ENCODE measurements around the gene AKT1.
A peak's percentile ranks its signal among the peaks of the same experiment; 100 is the strongest.

The AKT1 gene

DNA sequence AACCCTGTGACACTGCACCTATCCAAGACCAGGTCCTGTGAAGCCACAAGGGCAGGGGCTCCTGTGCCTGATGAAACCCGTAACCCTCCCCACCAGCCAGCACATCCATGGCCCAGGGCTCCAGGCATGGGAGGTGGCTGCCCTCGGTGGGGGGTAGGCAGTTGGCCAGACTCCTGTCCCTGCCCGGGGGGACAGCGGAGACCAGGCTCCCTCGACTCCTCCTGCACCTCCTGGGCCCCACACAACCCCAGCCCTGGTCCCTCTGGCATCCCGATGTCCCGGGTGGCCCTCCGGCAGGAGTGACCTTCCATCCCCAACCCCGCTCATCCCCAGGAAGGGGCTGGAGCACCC lies 11.4 kb downstream of the AKT1 start:
- DNase-seq (ENCODE audit: low spot score in 2 of 2) (no peak), ATAC-seq (replicated peaks; ENCODE audit: extremely low read depth, poor library complexity, severe bottlenecking) (no peak)

DNA sequence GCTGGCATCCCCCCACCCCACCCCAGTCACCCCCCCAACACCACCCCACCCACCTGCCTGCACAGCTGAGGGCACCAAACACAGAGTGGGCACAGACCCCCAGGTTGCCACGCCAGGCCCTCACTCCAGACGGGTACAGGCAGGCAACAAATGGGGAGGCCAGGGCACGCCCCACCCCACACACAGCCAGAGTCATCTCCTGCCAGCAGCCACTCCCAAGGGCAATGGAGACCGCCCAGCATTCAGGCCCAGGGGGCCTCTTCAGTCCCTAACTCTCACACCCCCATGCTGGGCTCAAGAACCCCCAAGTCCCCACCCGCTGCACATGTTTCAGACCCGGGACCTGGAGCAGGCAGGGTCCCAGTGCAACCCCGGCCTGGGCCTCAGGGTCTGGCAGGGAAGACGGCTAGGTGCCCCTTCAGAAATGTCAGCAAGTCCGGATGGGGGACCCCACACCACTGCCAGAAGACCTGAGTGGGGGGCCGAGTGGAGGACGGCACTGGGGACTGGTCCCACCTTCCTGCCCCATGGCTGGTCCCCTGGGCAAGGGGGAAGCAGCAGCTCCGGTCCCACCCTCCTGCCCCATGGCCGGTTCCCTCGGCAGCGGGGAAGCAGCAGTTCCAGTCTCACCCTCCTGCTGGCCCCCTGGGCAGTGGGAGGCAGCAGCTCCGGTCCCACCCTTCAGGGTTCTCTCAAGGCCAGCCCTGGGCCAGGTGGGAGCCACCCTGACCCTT lies 11.9 kb downstream of the AKT1 start:
- Mint-ChIP-seq H3K27ac (ENCODE audit: low read depth) (peak overlapping the region; percentile 44), H3K36me3 (ENCODE audit: insufficient read depth) (peaks cover 11% of the 10 kb centered on the region), H3K9me3 (no peaks in the 10 kb centered on the region), H3K4me3 (no peak overlapping the region), H3K4me1 (no peaks in the 10 kb centered on the region), H3K27me3 (no peaks in the 10 kb centered on the region)
- no peak for DNase-seq (ENCODE audit: low spot score in 2 of 2)
- ATAC-seq (replicated peaks; ENCODE audit: extremely low read depth, poor library complexity, severe bottlenecking) = no peak

More for the DNA sequence above, 11.4 kb downstream of the AKT1 start:
- Mint-ChIP-seq H3K27me3 (no peaks in the 10 kb centered on the region), H3K9me3 (no peaks in the 10 kb centered on the region), H3K27ac (ENCODE audit: low read depth) (no peak overlapping the region), H3K4me3 (no peak overlapping the region), H3K36me3 (ENCODE audit: insufficient read depth) (peaks cover 11% of the 10 kb centered on the region), H3K4me1 (no peaks in the 10 kb centered on the region)

DNA sequence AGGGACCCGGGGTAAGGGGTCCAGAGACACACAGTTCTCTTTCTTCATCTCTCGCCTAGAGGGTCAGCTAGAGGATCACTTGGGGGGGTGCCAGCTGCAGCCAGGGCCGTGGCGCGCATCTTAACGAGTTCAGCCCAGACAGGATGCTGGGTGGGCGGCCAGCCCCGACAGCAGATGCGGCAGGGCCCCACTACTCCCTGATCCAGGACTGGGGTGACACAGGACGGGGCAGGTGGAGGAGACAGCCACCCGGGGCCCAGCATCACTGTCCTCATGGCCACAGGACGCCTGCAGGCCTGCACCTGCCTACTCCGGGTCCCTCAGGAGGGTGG lies 12.8 kb downstream of the AKT1 start:
- Mint-ChIP-seq H3K4me1 (no peaks in the 10 kb centered on the region), H3K27me3 (no peaks in the 10 kb centered on the region), H3K36me3 (ENCODE audit: insufficient read depth) (peaks cover 11% of the 10 kb centered on the region), H3K9me3 (no peaks in the 10 kb centered on the region), H3K4me3 (no peak overlapping the region), H3K27ac (ENCODE audit: low read depth) (peak overlapping the region; percentile 44)
- ATAC-seq (replicated peaks; ENCODE audit: extremely low read depth, poor library complexity, severe bottlenecking) = no peak
- no peak for DNase-seq (ENCODE audit: low spot score in 2 of 2)

- no peaks in the 10 kb centered on the region for H3K4me1 Mint-ChIP-seq
- H3K36me3 Mint-ChIP-seq (ENCODE audit: insufficient read depth) = peaks cover 11% of the 10 kb centered on the region
- no peak overlapping the region for H3K4me3 Mint-ChIP-seq
- ATAC-seq (replicated peaks; ENCODE audit: extremely low read depth, poor library complexity, severe bottlenecking) (no peak), DNase-seq (ENCODE audit: low spot score in 2 of 2) (no peak)
- no peak overlapping the region for H3K27ac Mint-ChIP-seq (ENCODE audit: low read depth)
- no peaks in the 10 kb centered on the region for H3K27me3 Mint-ChIP-seq
- H3K9me3 Mint-ChIP-seq = no peaks in the 10 kb centered on the region
Observed at GRCh38 chr14:104782086-104782807, 13.3 kb downstream of the AKT1 start.

- Mint-ChIP-seq H3K4me3 (no peak overlapping the region), H3K36me3 (ENCODE audit: insufficient read depth) (peaks cover 11% of the 10 kb centered on the region), H3K9me3 (no peaks in the 10 kb centered on the region), H3K27ac (ENCODE audit: low read depth) (no peak overlapping the region), H3K27me3 (no peaks in the 10 kb centered on the region), H3K4me1 (no peaks in the 10 kb centered on the region)
- DNase-seq (ENCODE audit: low spot score in 2 of 2) = no peak
- ATAC-seq (replicated peaks; ENCODE audit: extremely low read depth, poor library complexity, severe bottlenecking) = no peak
Observed at GRCh38 chr14:104781271-104782077, 14.1 kb downstream of the AKT1 start.

DNA sequence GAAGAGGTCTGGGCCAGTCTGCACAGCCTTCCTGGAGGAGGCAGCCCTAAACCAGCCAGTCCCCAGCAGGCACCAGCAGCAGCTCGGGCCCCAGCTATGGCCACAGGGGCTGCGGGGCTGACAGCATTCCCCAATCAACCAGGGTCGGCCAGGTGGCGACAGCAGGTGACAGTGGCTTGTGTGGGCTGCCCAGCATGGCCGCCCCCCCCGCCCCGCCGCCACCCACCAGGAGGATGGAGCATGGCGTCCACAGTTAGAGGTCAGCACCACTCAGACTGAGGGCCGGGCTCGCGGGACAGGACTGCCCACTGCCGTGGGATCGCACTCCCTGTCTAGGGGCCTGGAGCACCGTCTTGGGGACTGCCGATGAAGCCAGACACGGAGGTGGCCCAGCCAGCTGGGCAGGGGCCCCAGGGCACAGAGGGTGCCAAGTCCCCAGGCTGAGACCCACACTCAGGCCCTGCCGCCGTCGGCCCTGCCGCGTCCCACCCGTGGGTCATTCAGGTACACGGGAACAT lies 15.0 kb downstream of the AKT1 start:
- DNase-seq (ENCODE audit: low spot score in 2 of 2) = no peak
- H3K4me1 Mint-ChIP-seq = no peaks in the 10 kb centered on the region
- H3K4me3 Mint-ChIP-seq = no peak overlapping the region
- no peaks in the 10 kb centered on the region for H3K27me3 Mint-ChIP-seq
- peaks cover 11% of the 10 kb centered on the region for H3K36me3 Mint-ChIP-seq (ENCODE audit: insufficient read depth)
- no peak for ATAC-seq (replicated peaks; ENCODE audit: extremely low read depth, poor library complexity, severe bottlenecking)
- H3K27ac Mint-ChIP-seq (ENCODE audit: low read depth) = no peak overlapping the region
- no peaks in the 10 kb centered on the region for H3K9me3 Mint-ChIP-seq

- no peak for DNase-seq (ENCODE audit: low spot score in 2 of 2)
- no peaks in the 10 kb centered on the region for H3K4me1 Mint-ChIP-seq
- ATAC-seq (replicated peaks; ENCODE audit: extremely low read depth, poor library complexity, severe bottlenecking) = no peak
- no peak overlapping the region for H3K4me3 Mint-ChIP-seq
- H3K27ac Mint-ChIP-seq (ENCODE audit: low read depth) = no peak overlapping the region
- no peaks in the 10 kb centered on the region for H3K9me3 Mint-ChIP-seq
- no peaks in the 10 kb centered on the region for H3K27me3 Mint-ChIP-seq
- peaks cover 11% of the 10 kb centered on the region for H3K36me3 Mint-ChIP-seq (ENCODE audit: insufficient read depth)
Observed at GRCh38 chr14:104779776-104780512, 15.6 kb downstream of the AKT1 start.

DNA sequence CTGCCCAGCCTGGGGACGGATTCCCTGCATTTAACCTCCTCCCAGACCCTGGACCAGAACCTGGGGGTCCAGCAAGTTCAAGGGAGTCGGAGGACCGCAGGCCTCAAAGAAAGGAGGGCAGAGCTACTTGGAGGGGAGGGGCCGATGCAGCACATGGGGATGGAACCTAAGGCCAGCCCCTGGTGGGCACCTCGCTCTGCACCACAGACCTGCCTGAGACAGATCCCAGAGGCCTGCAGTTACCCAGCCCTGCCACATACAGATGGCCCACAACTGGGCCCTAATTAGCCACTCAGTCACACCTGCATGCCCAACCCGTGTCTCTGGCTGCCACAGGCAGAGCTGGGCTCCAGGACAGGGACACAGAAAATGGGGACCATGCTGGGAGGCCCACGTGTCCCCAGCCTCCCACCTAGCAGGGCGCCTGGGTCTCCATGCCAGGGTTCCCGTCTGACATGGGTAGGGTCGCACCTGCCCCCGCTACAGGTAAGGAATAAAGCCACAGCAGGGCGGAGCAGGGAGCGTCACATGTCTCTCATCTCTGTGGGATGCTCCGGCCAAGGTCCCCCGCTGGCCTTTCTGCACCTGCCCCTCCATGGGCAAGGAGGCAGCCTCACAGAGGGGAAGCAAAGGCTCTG lies 16.7 kb downstream of the AKT1 start:
- H3K9me3 Mint-ChIP-seq = no peaks in the 10 kb centered on the region
- no peaks in the 10 kb centered on the region for H3K27me3 Mint-ChIP-seq
- H3K36me3 Mint-ChIP-seq (ENCODE audit: insufficient read depth) = peaks cover 11% of the 10 kb centered on the region
- H3K27ac Mint-ChIP-seq (ENCODE audit: low read depth) = no peak overlapping the region
- no peak overlapping the region for H3K4me3 Mint-ChIP-seq
- DNase-seq (ENCODE audit: low spot score in 2 of 2) = no peak
- no peaks in the 10 kb centered on the region for H3K4me1 Mint-ChIP-seq
- no peak for ATAC-seq (replicated peaks; ENCODE audit: extremely low read depth, poor library complexity, severe bottlenecking)

DNA sequence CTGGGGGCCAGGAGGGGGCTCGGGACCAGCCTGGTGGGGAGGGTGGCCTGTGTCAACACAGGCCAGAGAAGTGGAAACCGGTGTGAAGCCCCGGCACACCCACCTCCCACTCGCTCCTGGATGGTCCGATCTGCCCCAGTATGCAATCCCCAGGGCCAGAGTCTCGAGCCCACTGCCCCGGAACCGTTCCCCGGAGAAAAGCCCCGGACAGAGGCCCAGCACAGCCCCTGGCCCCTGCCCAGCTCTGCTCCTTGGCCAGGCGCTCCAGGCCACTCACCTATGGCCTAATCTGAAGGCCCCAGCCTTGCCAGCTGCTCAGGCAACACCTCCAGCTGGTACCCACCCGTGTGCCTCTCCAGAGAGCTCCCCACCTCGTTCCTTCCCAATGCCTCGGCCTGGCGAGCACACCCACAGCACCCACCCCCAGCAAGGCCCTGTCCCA lies 17.7 kb downstream of the AKT1 start:
- DNase-seq (ENCODE audit: low spot score in 2 of 2) (no peak), ATAC-seq (replicated peaks; ENCODE audit: extremely low read depth, poor library complexity, severe bottlenecking) (no peak)
- no peaks in the 10 kb centered on the region for H3K4me1 Mint-ChIP-seq
- H3K9me3 Mint-ChIP-seq = no peaks in the 10 kb centered on the region
- no peak overlapping the region for H3K4me3 Mint-ChIP-seq
- peak overlapping the region; percentile 77 for H3K27ac Mint-ChIP-seq (ENCODE audit: low read depth)
- no peaks in the 10 kb centered on the region for H3K27me3 Mint-ChIP-seq
- H3K36me3 Mint-ChIP-seq (ENCODE audit: insufficient read depth) = peaks cover 16% of the 10 kb centered on the region

- Mint-ChIP-seq H3K4me3 (no peak overlapping the region), H3K9me3 (no peaks in the 10 kb centered on the region), H3K27me3 (no peaks in the 10 kb centered on the region), H3K27ac (ENCODE audit: low read depth) (no peak overlapping the region), H3K4me1 (no peaks in the 10 kb centered on the region), H3K36me3 (ENCODE audit: insufficient read depth) (peaks cover 16% of the 10 kb centered on the region)
- no peak for DNase-seq (ENCODE audit: low spot score in 2 of 2)
- ATAC-seq (replicated peaks; ENCODE audit: extremely low read depth, poor library complexity, severe bottlenecking) = no peak
Observed at GRCh38 chr14:104776961-104777807, 18.4 kb downstream of the AKT1 start.

- ATAC-seq (replicated peaks; ENCODE audit: extremely low read depth, poor library complexity, severe bottlenecking) (no peak), DNase-seq (ENCODE audit: low spot score in 2 of 2) (no peak)
- no peaks in the 10 kb centered on the region for H3K9me3 Mint-ChIP-seq
- no peak overlapping the region for H3K4me3 Mint-ChIP-seq
- H3K27ac Mint-ChIP-seq (ENCODE audit: low read depth) = no peak overlapping the region
- peaks cover 17% of the 10 kb centered on the region for H3K36me3 Mint-ChIP-seq (ENCODE audit: insufficient read depth)
- no peaks in the 10 kb centered on the region for H3K4me1 Mint-ChIP-seq
- H3K27me3 Mint-ChIP-seq = no peaks in the 10 kb centered on the region
Observed at GRCh38 chr14:104776481-104776880, 19.1 kb downstream of the AKT1 start.

Measured in central memory CD8-positive, alpha-beta T cell (primary cell).